T1000 (cell line): ENCODE results near the gene TMEFF1.
A peak's percentile ranks its signal among the peaks of the same experiment; 100 is the strongest.

Source experiments
- DNase-seq: peaks from one replicate; lab custom pipeline; 2025; ENCODE audit warnings: mixed read lengths; lab: John Stamatoyannopoulos, UW

Gene TMEFF1

DNA sequence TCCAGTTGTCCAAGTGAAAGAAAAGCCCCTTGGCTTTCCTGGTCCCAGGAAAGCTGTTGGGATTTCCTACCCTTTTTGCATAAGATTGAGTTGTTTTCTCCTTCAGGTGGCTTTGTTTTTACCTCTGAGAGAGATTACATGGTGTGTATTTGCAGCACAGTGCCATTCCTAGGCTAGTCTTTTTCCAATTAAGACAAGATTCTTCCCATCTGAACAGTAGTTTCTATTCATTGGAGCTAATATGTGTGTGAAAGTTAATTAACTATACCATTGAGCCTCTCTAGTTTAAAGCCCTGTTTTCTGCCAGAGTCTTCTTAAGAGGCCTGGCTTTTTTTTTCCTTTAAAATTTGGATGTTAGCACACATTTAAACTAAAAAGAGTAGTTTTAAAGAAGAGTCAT lies 25.9 kb upstream of the TMEFF1 start:
- no peak for DNase-seq

DNA sequence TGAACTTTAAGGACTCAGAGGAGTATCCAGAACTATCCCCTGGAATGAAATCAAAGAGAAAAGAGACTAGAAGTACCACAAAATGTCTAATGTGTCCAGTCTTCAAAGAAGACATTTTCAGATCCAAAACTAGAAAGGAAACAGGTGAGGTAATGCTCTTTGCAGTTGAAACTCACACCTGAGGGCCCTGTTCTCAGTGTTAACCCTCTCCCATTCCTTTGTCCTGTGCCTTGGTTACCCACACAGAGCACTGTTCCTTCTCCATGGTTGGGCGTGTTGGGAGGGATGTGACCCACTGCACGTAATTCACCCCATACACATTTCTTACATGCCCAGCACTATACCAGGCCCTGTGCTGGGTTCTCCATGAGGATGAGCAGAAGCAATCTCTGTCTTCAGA lies 24.7 kb upstream of the TMEFF1 start:
- no peak for DNase-seq

DNA sequence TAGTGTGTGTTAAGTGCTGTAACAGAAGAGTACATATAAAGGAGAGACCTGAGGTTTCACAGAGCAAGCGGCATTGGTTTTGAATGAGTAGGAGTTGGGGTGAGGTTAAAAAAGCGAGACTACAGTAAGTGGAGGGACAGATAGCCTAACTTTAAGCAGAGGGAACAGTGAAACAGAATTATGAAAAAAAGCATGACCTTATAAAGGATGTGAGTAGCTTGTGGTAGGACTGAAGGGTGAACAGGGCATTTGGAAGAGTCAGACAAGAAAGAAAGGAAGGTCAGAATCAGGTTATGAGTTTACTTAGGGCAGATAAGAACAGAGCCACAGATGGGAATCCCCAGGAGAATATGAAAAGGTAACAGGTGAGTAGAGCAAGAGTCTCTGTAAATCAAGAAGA lies 23.5 kb upstream of the TMEFF1 start:
- DNase-seq: no peak

DNA sequence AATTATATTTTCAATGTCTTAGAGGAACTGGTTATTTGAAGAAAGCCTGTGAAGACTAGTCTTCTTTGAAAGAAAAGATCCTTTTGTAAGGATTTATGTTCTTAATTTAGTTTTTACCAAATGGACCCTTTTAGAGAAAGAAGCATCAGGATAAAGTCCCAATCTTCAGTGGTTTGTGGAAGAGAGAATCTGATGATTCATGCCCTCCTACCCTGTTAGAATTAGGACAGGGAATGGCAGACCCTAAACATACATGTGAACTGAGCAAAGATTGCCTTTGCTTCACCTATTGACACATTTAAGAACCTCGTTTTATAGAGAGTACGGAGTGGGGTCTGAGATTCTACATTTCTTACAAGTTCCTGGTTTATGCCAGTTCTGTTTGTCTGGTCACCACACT lies 20.1 kb upstream of the TMEFF1 start:
- DNase-seq: no peak

DNA sequence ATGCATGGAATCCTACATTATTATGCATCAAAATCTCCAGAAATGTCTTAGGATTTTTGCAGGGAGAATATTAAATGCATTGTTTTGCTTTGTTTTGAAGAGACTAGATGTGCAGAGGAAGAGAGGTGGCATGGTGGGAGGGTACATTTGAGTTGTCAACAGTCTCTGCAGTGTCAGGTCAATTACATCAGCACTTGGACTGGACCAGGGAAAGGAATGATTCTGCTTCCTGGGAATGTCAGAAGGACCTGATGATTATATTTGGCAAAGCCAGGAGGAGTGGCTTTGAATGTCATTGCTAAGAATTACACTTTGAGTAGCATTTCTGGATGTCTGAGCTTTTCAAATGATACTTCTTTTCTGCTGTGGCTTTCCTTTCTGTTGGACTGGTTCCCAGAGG lies 17.5 kb upstream of the TMEFF1 start:
- no peak for DNase-seq

DNA sequence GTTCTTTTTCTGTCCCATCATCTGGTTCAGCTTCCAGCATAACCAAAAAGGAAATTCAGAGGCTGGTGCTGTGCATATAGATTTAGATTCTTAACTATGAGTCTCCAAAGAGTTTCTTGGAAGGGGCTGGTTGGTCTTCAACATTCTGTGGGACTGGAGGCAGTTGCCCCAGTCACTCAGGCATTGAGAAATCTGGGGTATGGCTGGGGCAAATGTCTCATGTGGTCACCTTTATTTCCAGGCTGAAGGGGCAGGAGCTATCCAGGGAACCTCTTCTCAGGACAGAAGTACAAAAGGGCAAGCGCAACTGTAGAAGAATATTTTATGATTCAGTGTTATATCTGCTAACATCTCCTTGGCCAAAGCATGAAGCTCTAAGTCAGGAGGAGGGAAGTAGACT lies 15.4 kb upstream of the TMEFF1 start:
- DNase-seq: no peak

DNA sequence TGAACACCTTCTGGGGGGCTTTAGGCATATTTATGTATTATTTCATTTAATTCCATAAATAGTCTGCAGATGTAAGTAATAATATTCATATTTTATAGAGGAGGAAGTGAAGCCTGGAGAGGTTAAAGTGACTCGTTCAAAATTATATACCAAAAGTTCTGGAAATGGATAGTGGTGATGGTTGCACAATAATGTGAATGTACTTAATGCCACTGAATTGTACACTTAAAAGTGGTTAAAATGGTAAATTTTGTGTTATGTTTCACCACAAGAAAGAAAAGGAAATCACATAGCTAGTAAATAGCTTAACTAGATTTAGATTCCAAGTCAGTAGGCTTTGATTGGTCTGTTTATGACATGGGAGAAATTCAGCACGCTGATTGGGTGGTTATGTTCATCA lies 13.0 kb upstream of the TMEFF1 start:
- no peak for DNase-seq

DNA sequence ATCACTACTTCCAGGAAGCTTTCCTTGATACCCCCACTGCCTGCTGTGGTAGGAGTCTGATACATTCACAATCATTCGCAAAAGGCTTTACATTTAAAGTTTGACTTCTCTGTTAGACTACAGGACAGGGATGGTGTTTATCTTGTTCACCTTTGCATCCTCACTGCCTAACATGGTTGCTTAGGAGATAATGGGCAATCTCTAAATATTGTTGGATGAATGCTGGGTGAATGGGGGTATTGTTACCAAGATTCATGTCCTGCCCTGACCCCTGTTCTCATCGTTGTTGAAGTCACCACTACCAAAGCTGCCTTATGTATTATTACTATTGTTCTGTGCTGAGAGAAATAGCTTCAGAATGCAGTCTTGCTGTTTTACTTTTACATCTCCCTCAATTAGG lies 7.7 kb upstream of the TMEFF1 start:
- no peak for DNase-seq

DNA sequence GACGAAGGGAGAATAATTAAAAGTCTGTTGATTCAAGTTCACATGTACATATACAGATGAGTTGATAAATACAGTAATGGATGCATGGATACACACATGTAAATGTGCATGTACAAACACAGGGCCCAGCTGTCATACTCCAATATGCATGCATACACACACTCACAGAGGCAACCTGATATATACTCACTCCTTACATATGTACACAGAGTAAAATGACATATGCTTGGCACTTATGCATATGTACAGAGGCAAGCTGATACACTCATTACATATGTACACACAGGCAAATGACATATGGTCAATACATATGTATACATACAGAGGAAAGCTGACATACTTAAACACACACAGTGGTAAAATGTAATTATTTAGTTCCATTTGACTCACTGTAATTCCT lies 7.2 kb upstream of the TMEFF1 start:
- DNase-seq: no peak

DNA sequence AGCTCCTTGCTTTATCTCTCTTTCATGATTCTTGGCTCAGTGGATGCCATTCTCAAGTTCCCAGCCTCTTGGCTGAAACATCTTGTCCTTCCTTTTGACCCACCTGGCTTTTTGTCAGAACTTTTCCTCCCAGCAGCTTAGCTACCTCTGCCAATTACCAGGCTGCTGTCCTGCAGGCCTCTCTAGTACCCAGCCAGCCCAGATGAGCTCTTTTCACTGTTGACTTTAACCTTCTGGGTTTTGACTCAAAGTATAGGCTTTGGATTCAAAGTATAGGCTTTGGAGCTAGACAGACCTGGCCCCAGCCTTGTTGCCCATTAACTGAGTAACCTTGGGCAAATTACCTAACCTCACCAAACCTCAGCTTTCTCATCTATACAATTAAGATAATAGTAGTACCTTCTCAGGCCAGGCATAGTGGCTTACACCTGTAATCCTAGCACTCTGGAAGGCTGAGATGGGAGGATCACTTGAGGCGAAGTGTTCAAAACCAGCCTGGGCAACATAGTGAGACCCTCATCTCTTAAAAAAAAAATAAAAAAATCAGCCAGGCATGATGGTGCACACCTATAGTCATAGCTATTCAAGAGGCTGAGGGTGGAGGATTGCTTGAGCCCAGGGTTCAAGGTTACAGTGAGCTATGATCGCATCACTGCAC lies 6.6 kb upstream of the TMEFF1 start:
- DNase-seq: no peak

DNA sequence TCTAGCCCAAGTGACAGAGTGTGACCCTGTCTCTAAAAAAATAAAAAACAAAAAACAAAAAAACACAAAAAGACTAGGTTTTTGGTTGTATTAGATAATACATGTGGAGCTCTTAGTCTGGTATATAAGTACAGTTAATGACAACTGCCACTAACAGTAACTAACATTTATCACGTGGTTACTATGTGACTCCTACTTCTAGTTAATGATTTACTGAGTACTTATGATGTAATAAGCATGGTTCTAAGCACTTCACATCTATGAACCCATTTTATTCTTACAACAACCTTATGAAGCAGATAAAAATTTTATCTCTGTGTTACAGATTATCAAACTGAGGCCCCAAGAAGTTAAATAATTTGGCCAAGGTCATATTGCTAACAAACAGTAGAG lies 6.1 kb upstream of the TMEFF1 start:
- DNase-seq: no peak

DNA sequence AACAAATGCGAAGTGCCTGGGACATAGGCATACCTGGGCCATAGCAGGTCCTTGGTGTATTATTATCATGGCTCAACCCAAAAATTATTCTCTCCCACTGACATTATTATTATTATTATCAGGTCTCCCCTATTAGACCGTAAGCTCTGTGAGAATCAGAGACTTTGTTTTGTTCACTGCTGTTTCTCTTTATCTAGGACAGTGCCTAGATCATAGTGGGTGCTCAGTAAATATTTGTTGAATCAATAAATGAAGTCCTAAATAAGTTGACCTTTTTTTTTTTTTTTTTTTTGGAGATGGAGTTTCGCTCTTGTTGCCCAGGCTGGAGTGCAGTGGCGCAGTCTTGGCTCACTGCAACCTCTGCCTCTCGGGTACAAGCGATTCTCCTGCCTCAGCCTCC lies 4.9 kb upstream of the TMEFF1 start:
- no peak for DNase-seq

DNA sequence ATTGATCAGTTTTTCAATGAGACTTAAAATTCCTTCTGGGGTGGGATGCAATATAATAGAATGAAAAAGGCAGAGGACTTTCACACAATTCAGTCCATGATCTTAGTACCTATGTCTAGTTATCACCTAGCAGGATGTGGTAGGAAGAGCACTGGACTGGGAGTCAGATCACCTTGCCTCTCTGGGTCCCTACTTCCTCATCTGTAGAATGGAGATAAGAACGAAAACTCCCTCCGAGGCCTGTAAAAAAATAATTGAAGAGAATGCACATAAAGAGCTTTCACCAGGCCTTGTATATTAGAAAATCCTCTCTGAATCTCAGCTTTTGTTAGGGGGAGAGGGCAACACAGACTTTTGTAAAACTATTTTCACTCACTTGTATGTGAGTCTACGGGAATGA lies 681 bp upstream of the TMEFF1 start:
- no peak for DNase-seq

DNA sequence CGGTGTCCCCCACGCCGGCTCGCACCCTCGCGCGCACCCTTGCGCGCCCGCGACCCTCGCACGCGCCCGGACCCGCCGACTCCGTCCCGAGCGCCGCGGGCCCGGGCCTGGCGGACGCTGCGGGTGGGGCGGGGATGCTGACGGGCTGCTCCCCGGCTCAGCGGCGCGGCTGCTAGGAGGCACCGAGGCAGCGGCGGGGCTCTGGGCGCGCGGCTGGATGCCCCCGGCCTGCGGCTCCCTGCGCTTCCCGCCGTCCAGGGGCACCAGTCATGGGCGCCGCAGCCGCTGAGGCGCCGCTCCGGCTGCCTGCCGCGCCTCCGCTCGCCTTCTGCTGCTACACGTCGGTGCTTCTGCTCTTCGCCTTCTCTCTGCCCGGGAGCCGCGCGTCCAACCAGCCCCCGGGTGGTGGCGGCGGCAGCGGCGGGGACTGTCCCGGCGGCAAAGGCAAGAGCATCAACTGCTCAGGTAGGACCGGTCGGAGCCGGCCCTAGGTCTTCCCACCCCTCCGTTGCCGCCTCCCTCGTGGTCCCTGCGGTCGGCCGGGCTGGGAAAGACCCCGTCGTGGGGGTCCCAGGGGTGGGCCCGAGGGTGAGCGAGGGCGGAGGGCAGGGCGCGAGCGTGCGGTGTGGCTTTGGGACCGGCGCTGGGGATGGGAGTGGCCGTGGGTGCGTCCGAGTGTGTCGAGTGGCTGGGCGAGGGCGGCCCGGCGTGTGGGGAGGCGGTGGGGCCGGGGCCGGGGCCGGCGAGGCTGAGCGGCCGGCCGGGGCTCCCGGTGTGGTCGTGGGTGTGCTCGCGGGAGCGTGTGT lies 530 bp downstream of the TMEFF1 start:
- peak; percentile 38 for DNase-seq

DNA sequence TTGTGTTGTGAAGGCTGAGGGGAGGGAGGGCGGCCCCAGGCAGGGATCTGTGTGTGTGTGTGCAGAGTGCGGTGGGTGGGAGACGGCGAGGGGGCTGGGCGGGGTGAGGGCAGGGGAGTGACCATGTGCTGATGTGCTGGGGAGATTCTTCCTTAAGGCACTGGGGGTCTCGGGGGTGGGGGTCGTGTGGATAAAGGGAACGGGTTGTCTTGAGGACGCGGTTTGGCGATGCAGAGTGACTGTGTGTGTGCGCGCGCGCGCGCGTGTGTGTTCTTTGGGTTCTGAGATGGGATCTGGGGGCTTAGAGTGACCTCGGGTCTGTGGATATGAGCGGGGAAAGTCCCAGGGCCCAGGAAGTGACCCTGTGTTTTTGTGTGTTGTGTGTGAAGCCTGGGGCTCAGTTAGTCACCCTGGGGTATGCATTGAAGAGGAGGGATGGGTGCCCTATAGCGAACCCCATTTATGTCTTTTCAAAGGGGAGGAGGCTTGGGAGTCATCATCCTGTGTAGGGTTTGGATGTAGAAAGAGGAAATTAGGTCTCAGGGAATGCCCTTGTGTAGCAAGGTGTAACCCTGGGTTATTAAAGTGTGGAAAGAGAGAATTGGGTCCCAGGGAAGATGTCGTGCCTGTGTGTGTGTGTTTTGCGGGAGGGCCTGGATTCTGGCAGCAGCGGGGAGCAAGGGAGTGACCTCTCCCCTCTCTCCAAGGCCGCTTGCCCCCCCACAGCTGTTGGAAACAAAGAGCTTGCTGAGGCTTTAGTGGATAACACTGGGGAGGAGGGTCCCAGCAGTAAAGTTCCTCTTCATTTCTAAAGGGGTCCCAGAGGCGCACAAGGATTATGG lies 1.4 kb downstream of the TMEFF1 start:
- DNase-seq: no peak

DNA sequence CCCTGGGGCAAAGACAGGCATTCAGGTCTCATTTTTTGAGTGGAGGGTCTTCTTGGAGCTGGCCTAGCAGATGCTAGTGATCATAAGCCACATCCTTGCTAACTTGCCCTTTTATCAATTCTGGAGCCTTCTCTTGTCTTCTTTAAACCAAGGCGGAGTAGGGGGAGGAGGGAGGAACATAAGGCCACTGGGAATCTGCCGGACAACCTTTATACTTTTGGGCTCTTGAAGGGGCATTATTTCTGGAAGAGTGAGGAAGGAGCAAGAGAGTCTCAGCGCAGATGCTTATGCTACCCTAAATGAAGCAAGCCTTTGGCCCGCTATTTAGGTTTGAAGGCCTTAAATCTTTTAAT lies 2.0 kb downstream of the TMEFF1 start:
- no peak for DNase-seq

DNA sequence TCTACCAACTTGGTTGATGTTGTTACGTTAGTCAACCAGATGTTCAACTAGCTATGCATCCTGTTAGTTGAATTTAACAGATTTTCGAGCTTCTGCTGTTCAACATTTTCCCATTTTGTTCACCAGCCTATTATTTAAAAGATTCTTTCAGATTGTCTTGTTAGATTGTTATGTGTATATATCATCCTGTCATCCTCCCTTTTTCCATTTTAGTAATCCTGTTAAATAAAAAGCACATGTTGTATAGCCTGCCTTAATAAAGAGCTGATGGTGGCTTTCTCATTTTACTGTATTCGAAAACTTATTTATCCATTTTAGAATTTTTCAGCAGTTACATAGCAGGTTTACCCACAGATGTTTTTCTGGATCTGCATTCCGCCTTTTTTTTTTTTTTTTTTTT lies 4.3 kb downstream of the TMEFF1 start:
- no peak for DNase-seq

DNA sequence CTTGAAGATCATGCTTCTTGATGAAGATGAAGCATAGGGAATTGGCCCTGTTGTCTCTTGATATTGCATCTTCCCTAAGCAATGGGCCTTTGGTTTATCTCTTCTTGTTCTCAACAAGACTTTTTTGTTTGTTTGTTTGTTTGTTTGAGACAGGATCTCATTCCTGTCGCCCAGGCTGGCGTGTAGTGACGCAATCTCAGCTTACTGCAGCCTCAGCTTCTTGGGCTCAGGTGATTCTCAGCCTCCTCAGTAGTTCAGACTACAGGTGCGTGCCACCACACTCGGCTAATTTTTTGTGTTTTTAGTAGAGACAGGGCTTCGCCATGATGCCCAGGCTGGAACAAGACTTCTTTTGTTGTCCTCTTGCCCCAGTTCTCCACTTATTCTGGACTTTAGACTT lies 5.2 kb downstream of the TMEFF1 start:
- DNase-seq: no peak

DNA sequence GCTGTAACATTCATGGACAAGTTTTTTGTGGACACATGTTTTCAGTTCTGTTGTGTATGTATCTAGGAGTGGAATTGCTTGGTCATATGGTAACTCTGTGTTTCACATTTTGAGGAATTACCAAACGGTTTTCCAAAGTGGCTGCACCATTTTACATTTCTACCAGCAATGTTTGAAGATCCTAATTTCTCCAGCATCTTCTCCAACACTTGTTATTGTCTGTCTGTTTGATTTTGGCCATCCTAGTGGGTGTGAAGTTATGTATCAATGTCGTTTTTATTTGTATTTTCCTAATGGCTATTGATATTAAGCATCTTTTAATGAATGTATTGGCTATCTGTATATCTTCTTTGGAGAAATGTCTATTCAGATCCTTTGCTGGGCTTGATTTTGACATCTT lies 6.9 kb downstream of the TMEFF1 start:
- DNase-seq: no peak

DNA sequence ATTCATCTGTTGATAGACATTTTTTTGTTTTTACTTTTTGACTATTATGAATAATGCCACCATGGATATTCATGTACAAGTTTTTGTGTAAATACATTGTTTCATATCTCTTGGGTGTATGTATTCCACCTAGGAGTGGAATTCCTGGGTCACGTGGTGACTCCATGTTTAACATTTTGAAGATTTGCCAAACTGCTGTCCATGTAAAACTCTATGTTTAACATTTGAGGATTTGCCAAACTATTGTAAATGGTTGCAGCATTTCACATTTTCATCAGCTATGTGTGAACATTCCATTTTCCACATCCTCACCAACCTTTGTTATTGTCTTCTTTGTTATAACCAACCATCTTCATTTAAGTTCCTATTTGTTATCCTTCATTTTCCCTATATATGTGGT lies 12.2 kb downstream of the TMEFF1 start:
- no peak for DNase-seq

DNA sequence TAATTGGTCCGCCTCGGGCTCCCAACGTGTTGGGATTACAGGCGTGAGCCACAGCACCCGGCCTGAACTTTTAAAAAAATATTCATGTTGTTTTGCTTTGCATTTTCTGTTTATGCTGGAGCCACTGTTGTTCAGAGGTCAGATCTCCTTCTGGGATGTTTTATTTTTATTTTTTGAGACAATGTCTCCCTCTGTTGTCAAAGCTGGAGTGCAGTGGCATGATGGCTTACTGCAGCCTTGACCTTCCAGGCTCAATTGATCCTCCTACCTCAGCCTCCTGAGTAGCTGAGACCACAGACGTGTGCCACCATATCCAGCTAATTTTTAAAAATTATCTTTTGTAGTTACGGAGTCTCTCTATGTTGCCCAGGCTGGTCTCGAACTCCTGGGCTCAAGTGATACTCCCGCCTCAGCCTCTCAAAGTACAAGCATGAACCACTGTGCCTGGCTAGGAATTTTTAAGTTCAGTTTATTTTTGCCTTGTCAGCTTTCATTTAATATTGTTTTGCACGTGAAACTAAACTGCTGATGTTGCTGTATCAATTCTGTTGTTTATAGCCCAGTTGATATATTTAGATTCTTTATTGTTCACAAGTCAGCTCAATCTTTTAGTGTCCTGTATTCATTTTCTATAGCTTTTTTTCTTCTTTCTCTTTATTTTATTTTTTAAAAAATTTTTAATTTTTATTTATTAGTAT lies 13.7 kb downstream of the TMEFF1 start:
- no peak for DNase-seq

DNA sequence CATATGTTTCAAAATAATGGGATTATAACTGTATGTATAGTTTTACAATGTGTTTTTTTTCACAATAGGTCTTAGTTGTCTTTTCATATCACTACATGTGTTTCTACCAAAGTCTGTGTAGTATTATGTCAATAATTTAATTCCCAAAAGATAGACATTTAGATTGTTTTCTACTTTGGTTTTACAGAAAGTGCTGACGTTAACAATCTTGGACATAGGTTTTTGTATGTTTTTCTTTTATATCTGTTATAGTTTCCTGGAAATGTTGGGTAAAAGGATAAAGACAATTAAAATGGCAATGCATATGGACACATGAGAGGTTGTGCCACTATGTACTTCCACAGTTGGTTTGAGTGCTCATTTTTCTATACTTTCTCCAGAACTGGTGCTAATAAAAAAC lies 15.2 kb downstream of the TMEFF1 start:
- DNase-seq: no peak

DNA sequence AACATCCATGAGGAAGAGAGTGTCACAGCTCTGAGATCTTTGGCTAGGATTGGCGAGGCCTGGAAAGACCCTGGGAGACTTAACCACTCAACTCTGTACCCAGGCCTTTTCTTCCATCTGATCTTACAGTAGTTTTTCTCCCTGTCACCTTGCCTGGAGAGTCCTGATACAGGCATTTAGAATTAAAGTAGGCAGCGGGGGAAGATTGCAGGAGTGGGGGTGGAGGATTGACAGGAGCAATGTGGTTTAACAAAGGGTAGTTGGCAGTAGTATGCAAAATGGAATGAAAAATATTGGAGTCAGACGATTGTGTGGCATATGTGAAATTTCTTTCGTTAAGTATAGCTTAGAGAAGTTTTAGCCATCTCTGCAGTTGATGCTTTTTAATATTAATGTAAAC lies 16.9 kb downstream of the TMEFF1 start:
- DNase-seq: no peak
